MM.1S (cell line): ENCODE results near the gene CAV1.

Source experiments
- DNase-seq: peaks from one replicate; pipeline ENCODE4 v3.0.0-alpha.2; 2015
- H2AFZ ChIP-seq: fragments of 300-600 bp; sonication (generic); 2 replicates; pipeline ENCODE4 v1.6.0; 2016; ENCODE audit warnings: antibody characterized with exemption, low read length
- H3F3A ChIP-seq: fragments of 300-600 bp; sonication (generic); 2 replicates; pipeline ENCODE4 v1.6.1; 2016; ENCODE audit warnings: mild to moderate bottlenecking, antibody characterized with exemption, low read length, moderate library complexity, mixed read lengths; ENCODE audit not compliant: insufficient read depth
- H3K27ac ChIP-seq: fragments of 300-600 bp; sonication (generic); 2 replicates; pipeline ENCODE4 v1.5.1; 2016; ENCODE audit warnings: mild to moderate bottlenecking, low read length
- H3K27me3 ChIP-seq: fragments of 300-600 bp; sonication (generic); replicated peaks from 2 replicates; pipeline ENCODE4 v1.6.0; 2016; ENCODE audit warnings: low read length; ENCODE audit not compliant: insufficient read depth
- H3K36me3 ChIP-seq: fragments of 300-600 bp; sonication (generic); replicated peaks from 2 replicates; pipeline ENCODE4 v1.6.1; 2016; ENCODE audit warnings: mild to moderate bottlenecking, low read length, mixed read lengths; ENCODE audit not compliant: insufficient read depth
- H3K4me1 ChIP-seq: fragments of 300-600 bp; sonication (generic); 2 replicates; pipeline ENCODE4 v1.6.1; 2016; ENCODE audit warnings: low read length, mixed read lengths
- H3K4me2 ChIP-seq: fragments of 300-600 bp; sonication (generic); 2 replicates; pipeline ENCODE4 v1.6.0; 2016; ENCODE audit warnings: low read depth, low read length
- H3K4me3 ChIP-seq: fragments of 300-600 bp; sonication (generic); 2 replicates; pipeline ENCODE4 v1.5.1; 2016; ENCODE audit warnings: low read length, mixed read lengths
- H3K79me2 ChIP-seq: fragments of 300-600 bp; sonication (generic); 2 replicates; pipeline ENCODE4 v1.6.1; 2016; ENCODE audit warnings: mixed run types, low read length, mixed read lengths
- H3K9ac ChIP-seq: fragments of 300-600 bp; sonication (generic); 2 replicates; pipeline ENCODE4 v1.6.1; 2016; ENCODE audit warnings: low read length, mixed read lengths
- H3K9me2 ChIP-seq: fragments of 300-600 bp; sonication (generic); replicated peaks from 2 replicates; pipeline ENCODE4 v1.6.1; 2016; ENCODE audit warnings: mild to moderate bottlenecking, low read length, mixed read lengths; ENCODE audit not compliant: insufficient read depth
- H3K9me3 ChIP-seq: fragments of 300-600 bp; sonication (generic); replicated peaks from 2 replicates; pipeline ENCODE4 v1.6.1; 2016; ENCODE audit warnings: mild to moderate bottlenecking, low read length, mixed read lengths; ENCODE audit not compliant: insufficient read depth
- H4K20me1 ChIP-seq: fragments of 300-600 bp; sonication (generic); 2 replicates; pipeline ENCODE4 v1.6.1; 2016; ENCODE audit warnings: mild to moderate bottlenecking, low read length, moderate library complexity, mixed read lengths; ENCODE audit not compliant: insufficient read depth
- EZH2 ChIP-seq: fragments of 300-600 bp; sonication (generic); optimal IDR thresholded peaks from 2 replicates; pipeline ENCODE3; 2017; ENCODE audit warnings: low read depth, mild to moderate bottlenecking, antibody characterized with exemption, low read length, mixed read lengths
- EZH2phosphoT487 ChIP-seq: fragments of 300-600 bp; sonication (generic); IDR thresholded peaks from 2 replicates; pipeline ENCODE4 v1.6.1; 2018; ENCODE audit warnings: antibody characterized with exemption, low read length
- TF ChIP-seq, protein P1 (sequence below): fragments of 300-600 bp; sonication (generic); IDR thresholded peaks from 2 replicates; pipeline ENCODE4 v1.5.1; 2016; ENCODE audit warnings: antibody characterized with exemption, low read length, mixed read lengths

Gene CAV1

DNA sequence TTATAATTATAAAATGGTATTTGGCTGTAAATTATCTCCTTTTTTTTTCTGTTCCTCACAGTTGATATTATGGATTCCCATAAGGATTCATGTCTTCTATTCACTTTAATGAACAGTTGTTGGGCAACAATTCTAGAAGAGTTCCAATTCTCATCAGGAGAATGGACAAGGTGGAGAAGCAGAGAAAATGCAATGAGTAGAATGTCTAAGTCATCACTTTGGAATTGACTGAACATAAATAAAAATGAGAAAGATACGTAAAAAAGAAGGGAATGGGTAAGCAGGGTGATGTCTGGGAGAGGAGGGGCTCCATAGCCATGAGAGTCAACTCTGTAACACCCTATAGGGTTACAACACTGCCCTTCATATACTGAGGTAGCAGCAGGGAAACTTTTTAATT, 27.1 kb upstream of the CAV1 start:
- no peak overlapping the region for H3K27ac ChIP-seq
- no peaks in the 10 kb centered on the region for H3K9me3 ChIP-seq
- TF ChIP-seq EZH2phosphoT487 (no peak), EZH2 (no peak)
- TF ChIP-seq, protein P1, sequence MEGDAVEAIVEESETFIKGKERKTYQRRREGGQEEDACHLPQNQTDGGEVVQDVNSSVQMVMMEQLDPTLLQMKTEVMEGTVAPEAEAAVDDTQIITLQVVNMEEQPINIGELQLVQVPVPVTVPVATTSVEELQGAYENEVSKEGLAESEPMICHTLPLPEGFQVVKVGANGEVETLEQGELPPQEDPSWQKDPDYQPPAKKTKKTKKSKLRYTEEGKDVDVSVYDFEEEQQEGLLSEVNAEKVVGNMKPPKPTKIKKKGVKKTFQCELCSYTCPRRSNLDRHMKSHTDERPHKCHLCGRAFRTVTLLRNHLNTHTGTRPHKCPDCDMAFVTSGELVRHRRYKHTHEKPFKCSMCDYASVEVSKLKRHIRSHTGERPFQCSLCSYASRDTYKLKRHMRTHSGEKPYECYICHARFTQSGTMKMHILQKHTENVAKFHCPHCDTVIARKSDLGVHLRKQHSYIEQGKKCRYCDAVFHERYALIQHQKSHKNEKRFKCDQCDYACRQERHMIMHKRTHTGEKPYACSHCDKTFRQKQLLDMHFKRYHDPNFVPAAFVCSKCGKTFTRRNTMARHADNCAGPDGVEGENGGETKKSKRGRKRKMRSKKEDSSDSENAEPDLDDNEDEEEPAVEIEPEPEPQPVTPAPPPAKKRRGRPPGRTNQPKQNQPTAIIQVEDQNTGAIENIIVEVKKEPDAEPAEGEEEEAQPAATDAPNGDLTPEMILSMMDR = no peak
- peaks cover 17% of the 10 kb centered on the region for H3K79me2 ChIP-seq
- H4K20me1 ChIP-seq = no peaks in the 10 kb centered on the region
- H3K9me2 ChIP-seq = no peaks in the 10 kb centered on the region
- no peak overlapping the region for H2AFZ ChIP-seq
- no peaks in the 10 kb centered on the region for H3K36me3 ChIP-seq
- no peak overlapping the region for H3K4me3 ChIP-seq
- H3K27me3 ChIP-seq = no peaks in the 10 kb centered on the region
- DNase-seq = no peak
- H3K4me1 ChIP-seq = peaks cover 14% of the 10 kb centered on the region
- H3K4me2 ChIP-seq = no peak overlapping the region
- no peak overlapping the region for H3K9ac ChIP-seq
- peaks cover 28% of the 10 kb centered on the region for H3F3A ChIP-seq

DNA sequence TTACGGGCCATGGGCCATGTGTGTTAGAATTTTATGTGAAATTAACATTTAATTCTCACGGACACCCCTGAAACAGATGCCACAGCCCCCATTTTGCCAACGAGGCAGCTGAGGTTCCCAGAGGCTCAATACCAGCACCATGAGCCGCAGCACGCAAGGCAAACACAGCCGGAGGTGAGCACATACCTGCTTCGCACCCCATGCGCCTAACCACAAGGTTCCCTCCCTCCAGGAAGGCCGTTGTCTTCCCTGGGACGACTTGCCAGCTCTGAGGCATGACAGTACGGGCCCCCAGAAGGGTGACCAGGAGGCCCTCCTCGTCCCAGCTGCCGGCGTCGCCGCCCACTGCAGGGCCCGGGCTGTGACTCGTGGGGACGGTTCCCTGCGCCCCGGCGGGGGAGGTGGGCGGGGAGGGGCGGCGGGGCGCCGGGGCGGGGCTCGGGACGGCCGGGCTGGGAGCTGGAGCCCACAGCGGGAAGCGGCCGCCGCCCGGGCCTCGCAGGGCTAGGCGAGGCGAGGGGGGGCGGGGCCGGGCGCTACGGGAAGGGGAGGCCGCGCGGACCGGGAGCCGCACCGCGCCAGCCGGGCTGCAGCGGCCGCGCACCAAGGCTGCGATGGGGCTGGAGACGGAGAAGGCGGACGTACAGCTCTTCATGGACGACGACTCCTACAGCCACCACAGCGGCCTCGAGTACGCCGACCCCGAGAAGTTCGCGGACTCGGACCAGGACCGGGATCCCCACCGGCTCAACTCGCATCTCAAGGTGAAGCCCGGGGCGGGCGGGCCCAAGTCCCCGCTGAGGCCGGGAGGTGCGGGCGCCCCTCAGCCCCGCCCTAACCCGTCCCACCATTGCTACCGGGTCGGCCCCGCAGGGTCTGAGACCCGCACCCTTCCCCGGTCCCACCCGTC, 25.4 kb upstream of the CAV1 start, which contains the start of gene CAV2:
Gene CAV2 (plus strand): TSS at position 571 of the 910 bp plus-strand sequence. CDS start 44 bp downstream, at position 615.
- peaks cover 21% of the 10 kb centered on the region for H3K79me2 ChIP-seq
- H3F3A ChIP-seq = peaks cover 30% of the 10 kb centered on the region
- peak within 1 kb of the TSS; percentile 66; the same call in 1 of the 2 replicates for H3K27ac ChIP-seq
- H3K4me1 ChIP-seq = peaks cover 20% of the 10 kb centered on the region
- H2AFZ ChIP-seq = peak within 1 kb of the TSS; percentile 69
- TF ChIP-seq, protein P1 = no peak
- TF ChIP-seq EZH2 (no peak), EZH2phosphoT487 (no peak)
- no peaks in the 10 kb centered on the region for H3K9me3 ChIP-seq
- H3K27me3 ChIP-seq = no peaks in the 10 kb centered on the region
- H4K20me1 ChIP-seq = no peaks in the 10 kb centered on the region
- no peaks in the 10 kb centered on the region for H3K9me2 ChIP-seq
- H3K4me2 ChIP-seq = peak within 1 kb of the TSS; percentile 87
- peak within 1 kb of the TSS; percentile 68 for H3K9ac ChIP-seq
- H3K4me3 ChIP-seq = peak within 1 kb of the TSS; percentile 91
- H3K36me3 ChIP-seq = no peaks in the 10 kb centered on the region
- DNase-seq = peak; percentile 62

DNA sequence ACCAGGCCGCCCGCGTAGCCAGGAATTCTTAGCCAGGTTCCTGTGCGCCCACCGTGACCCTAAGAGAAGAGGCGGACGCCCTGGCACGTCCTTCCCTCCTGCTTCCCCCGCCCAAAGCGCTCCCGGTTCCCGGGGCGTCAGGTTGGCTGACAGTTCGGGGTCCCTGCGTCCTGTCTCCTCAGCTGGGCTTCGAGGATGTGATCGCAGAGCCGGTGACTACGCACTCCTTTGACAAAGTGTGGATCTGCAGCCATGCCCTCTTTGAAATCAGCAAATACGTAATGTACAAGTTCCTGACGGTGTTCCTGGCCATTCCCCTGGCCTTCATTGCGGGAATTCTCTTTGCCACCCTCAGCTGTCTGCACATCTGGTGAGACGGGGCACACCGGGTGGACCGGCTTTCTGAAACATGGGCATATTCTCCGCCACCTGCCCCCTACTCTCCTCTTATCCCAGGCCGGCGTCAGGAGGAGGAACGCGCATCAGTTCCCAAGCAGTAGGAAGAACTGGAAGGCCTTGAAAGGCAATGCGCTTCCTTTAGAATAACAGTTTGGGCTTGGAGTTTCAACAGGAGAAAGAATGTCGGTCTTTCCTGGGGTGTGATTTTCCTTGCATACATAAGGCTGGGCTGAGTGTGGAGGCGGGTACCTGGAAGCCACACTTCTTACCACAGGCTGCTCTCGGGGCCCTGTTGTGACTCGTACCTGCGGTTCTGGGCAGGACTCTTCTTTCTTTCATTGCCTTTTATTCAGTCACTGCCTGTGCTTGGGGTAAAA, 24.6 kb upstream of the CAV1 start:
- peaks cover 30% of the 10 kb centered on the region for H3F3A ChIP-seq
- H3K4me3 ChIP-seq = peak overlapping the region; percentile 91
- H3K4me1 ChIP-seq = peaks cover 20% of the 10 kb centered on the region
- H3K27me3 ChIP-seq = no peaks in the 10 kb centered on the region
- peak overlapping the region; percentile 65 for H2AFZ ChIP-seq
- H4K20me1 ChIP-seq = no peaks in the 10 kb centered on the region
- peak; percentile 90 for DNase-seq
- H3K27ac ChIP-seq = peak overlapping the region; percentile 66; the same call in 1 of the 2 replicates
- TF ChIP-seq, protein P1 = no peak
- no peak for TF ChIP-seq EZH2
- TF ChIP-seq EZH2phosphoT487 = no peak
- peak overlapping the region; percentile 87 for H3K4me2 ChIP-seq
- no peaks in the 10 kb centered on the region for H3K9me3 ChIP-seq
- peaks cover 21% of the 10 kb centered on the region for H3K79me2 ChIP-seq
- no peaks in the 10 kb centered on the region for H3K9me2 ChIP-seq
- peak overlapping the region; percentile 68 for H3K9ac ChIP-seq
- H3K36me3 ChIP-seq = no peaks in the 10 kb centered on the region; the same call in 1 of the 2 replicates
